WTC11 (cell line): ENCODE measurements around the gene LAMC1. TPM values are rescaled to one million over a fixed set of nuclear protein-coding genes. Genes with fewer than 3 reads are reported as not detected.

Experiments used
- ATAC-seq: fragments of 200-7000 bp; cut with Tn5 transposase; 2 replicates; pipeline ENCODE4 v1.10.0; 2021; ENCODE audit warnings: mild to moderate bottlenecking, moderate library complexity
- CTCF ChIA-PET: fragments of 300-600 bp; sonication (Branson Sonifier 250); formaldehyde crosslinking; loops from one replicate; lab custom pipeline; 2021; ENCODE audit warnings: antibody characterized with exemption; lab: Charles Lee
- POLR2A ChIA-PET: fragments of 350-600 bp; sonication (Branson Sonifier 250); formaldehyde crosslinking; loops from one replicate; lab custom pipeline; 2021; ENCODE audit warnings: antibody characterized with exemption; lab: Charles Lee
- DNase-seq: peaks from one replicate; pipeline ENCODE4 v3.0.0; 2021; ENCODE audit warnings: low spot score
- H3K27ac Mint-ChIP-seq: 2 replicates; pipeline ENCODE4 v1.8.0; 2021; ENCODE audit warnings: mixed read lengths
- H3K27me3 Mint-ChIP-seq: 2 replicates; pipeline ENCODE4 v1.8.0; 2021; ENCODE audit warnings: low read depth, mild to moderate bottlenecking, moderate library complexity, mixed read lengths
- H3K36me3 Mint-ChIP-seq: 2 replicates; pipeline ENCODE4 v1.8.0; 2021; ENCODE audit warnings: mixed read lengths
- H3K4me1 Mint-ChIP-seq: 2 replicates; pipeline ENCODE4 v1.8.0; 2022; ENCODE audit warnings: mixed read lengths
- H3K4me3 Mint-ChIP-seq: 2 replicates; pipeline ENCODE4 v1.8.0; 2021; ENCODE audit warnings: mild to moderate bottlenecking, moderate library complexity, mixed read lengths
- H3K9me3 Mint-ChIP-seq: 2 replicates; pipeline ENCODE4 v1.8.0; 2021; ENCODE audit warnings: mixed read lengths
- ATF6 ChIP-seq: sonication (generic); formaldehyde crosslinking; IDR thresholded peaks from 2 replicates; pipeline ENCODE4 v1.8.1; 2023; ENCODE audit warnings: mild to moderate bottlenecking, missing genetic modification reagents
- ERG ChIP-seq: fragments of 250-450 bp; sonication (Bioruptor Pico); IDR thresholded peaks from 2 replicates; pipeline ENCODE4 v1.8.0; 2021; ENCODE audit warnings: mild to moderate bottlenecking
- ESRRA ChIP-seq: sonication (generic); formaldehyde crosslinking; IDR thresholded peaks from 2 replicates; pipeline ENCODE4 v1.8.1; 2022; ENCODE audit warnings: mild to moderate bottlenecking, missing genetic modification reagents, borderline replicate concordance
- GTF2I ChIP-seq: fragments of 250-450 bp; sonication (Bioruptor Pico); conservative IDR thresholded peaks from 2 replicates; pipeline ENCODE4 v1.4.0; 2021; ENCODE audit warnings: mild to moderate bottlenecking
- HMGXB4 ChIP-seq: sonication (generic); formaldehyde crosslinking; IDR thresholded peaks from 2 replicates; pipeline ENCODE4 v1.8.1; 2023; ENCODE audit warnings: mild to moderate bottlenecking, moderate library complexity, missing genetic modification reagents
- MXD4 ChIP-seq: fragments of 250-450 bp; sonication (Bioruptor Pico); IDR thresholded peaks from 2 replicates; pipeline ENCODE4 v1.8.0; 2021; ENCODE audit warnings: mild to moderate bottlenecking, moderate library complexity, borderline replicate concordance
- NR1H2 ChIP-seq: sonication (generic); formaldehyde crosslinking; IDR thresholded peaks from 2 replicates; pipeline ENCODE4 v1.9.0; 2021; ENCODE audit warnings: mild to moderate bottlenecking, moderate library complexity, missing genetic modification reagents
- ZBTB21 ChIP-seq: sonication (generic); formaldehyde crosslinking; IDR thresholded peaks from 2 replicates; pipeline ENCODE4 v1.8.1; 2023; ENCODE audit warnings: mild to moderate bottlenecking, missing genetic modification reagents, borderline replicate concordance
- ZMAT4 ChIP-seq: fragments of 250-450 bp; sonication (Bioruptor Pico); IDR thresholded peaks from 2 replicates; pipeline ENCODE4 v1.9.0; 2021; ENCODE audit warnings: mild to moderate bottlenecking
- ZNF263 ChIP-seq: sonication (generic); formaldehyde crosslinking; IDR thresholded peaks from 2 replicates; pipeline ENCODE4 v1.8.1; 2022; ENCODE audit warnings: low read depth, mild to moderate bottlenecking, moderate library complexity, missing genetic modification reagents
- ZNF396 ChIP-seq: fragments of 250-450 bp; sonication (Bioruptor Pico); IDR thresholded peaks from 2 replicates; pipeline ENCODE4 v1.8.0; 2021; ENCODE audit warnings: mild to moderate bottlenecking, moderate library complexity, borderline replicate concordance
- ZNF425 ChIP-seq: fragments of 250-450 bp; sonication (Bioruptor Pico); conservative IDR thresholded peaks from 2 replicates; pipeline ENCODE4 v1.9.0; 2021; ENCODE audit warnings: mild to moderate bottlenecking
- ZNF532 ChIP-seq: fragments of 250-450 bp; sonication (Bioruptor Pico); IDR thresholded peaks from 2 replicates; pipeline ENCODE4 v1.9.0; 2021; ENCODE audit warnings: mild to moderate bottlenecking, borderline replicate concordance
- total RNA-seq: library from RNA; stranded (reverse); gene quantifications from 3 replicates; pipeline ENCODE4 v1.2.3, GENCODE V29; 2021

Gene LAMC1
- total RNA-seq, 1 experiment from 2014 or later: 162 TPM

- TF ChIP-seq ZMAT4 (CRISPR knock-in tag): no peak
Observed at GRCh38 chr1:183138301-183138700, 115.1 kb downstream of the LAMC1 start (continued).

GRCh38 chr1:183139281-183139942, 116.2 kb downstream of the LAMC1 start:
- no peak for DNase-seq
- no peak for ATAC-seq
- TF ChIP-seq ZBTB21 (CRISPR knock-in tag) (no peak), GTF2I (CRISPR knock-in tag) (no peak), ATF6 (no peak), ERG (no peak), ZNF425 (CRISPR knock-in tag) (no peak), NR1H2 (CRISPR knock-in tag) (no peak), MXD4 (no peak), HMGXB4 (CRISPR knock-in tag) (no peak), ZNF532 (no peak), ZNF396 (CRISPR knock-in tag) (no peak), ESRRA (CRISPR knock-in tag) (no peak), ZNF263 (CRISPR knock-in tag) (no peak)
- Mint-ChIP-seq H3K4me1 (no peaks in the 10 kb centered on the region), H3K4me3 (no peak overlapping the region), H3K9me3 (no peaks in the 10 kb centered on the region), H3K36me3 (peaks cover 51% of the 10 kb centered on the region), H3K27ac (no peak overlapping the region), H3K27me3 (no peaks in the 10 kb centered on the region)
- CTCF ChIA-PET: no interaction called here
- POLR2A ChIA-PET: interaction anchor here (0.6 kb wide), 1 partner anchor 241 kb away, joined by 3 read pairs; no protein-coding TSS in a partner anchor
